IMR-90 (cell line): ENCODE results near the gene SQSTM1. TPM values are rescaled to one million over a fixed set of nuclear protein-coding genes. Genes with fewer than 3 reads are reported as not detected.
A peak's percentile ranks its signal among the peaks of the same experiment; 100 is the strongest.

Source experiments
- ATAC-seq: fragments of 200-7000 bp; cut with Tn5 transposase; 2 replicates; pipeline ENCODE4 v1.9.1; 2020; ENCODE audit warnings: low read depth, mild to moderate bottlenecking, moderate library complexity
- Bru-seq: library from RNA; stranded (reverse); fragments of 400-500 nt; gene quantifications from one replicate; lab custom pipeline; 2021; lab: Mats Ljungman, UMichigan
- BruChase-seq, 2 experiments: library from RNA; stranded (reverse); fragments of 400-500 nt; gene quantifications; one replicate each; lab custom pipeline; 2021; lab: Mats Ljungman, UMichigan
- BruUV-seq: library from RNA; stranded (reverse); fragments of 400-500 nt; replicated peaks from 2 replicates; lab custom pipeline; 2021; lab: Mats Ljungman, UMichigan
- CTCF ChIA-PET: fragments of 300-600 bp; formaldehyde crosslinking; extraction: SDS; loops from one replicate; lab custom pipeline; 2021; ENCODE audit warnings: antibody characterized with exemption; lab: Yijun Ruan, JAX
- POLR2A ChIA-PET: fragments of 300-600 bp; sonication (Branson Sonifier 250); formaldehyde crosslinking; loops from one replicate; lab custom pipeline; 2022; ENCODE audit warnings: antibody characterized with exemption; ENCODE audit not compliant: unreplicated experiment; lab: Charles Lee
- DNase-seq: peaks from one replicate; pipeline ENCODE4 v3.0.0; 2013
- H2AFZ ChIP-seq: replicated peaks from 2 replicates; pipeline ENCODE3; 2013; ENCODE audit warnings: low read length, mild to moderate bottlenecking; ENCODE audit not compliant: poor library complexity
- H2AK5ac ChIP-seq: 2 replicates; pipeline ENCODE4 v1.6.1; 2013; ENCODE audit warnings: low read depth, low read length, inconsistent platforms
- H2AK9ac ChIP-seq: replicated peaks from 2 replicates; pipeline ENCODE3; 2013; ENCODE audit warnings: mild to moderate bottlenecking, low read depth, low read length, moderate library complexity; ENCODE audit not compliant: poor library complexity
- H2BK120ac ChIP-seq: 2 replicates; pipeline ENCODE4 v1.6.1; 2013; ENCODE audit warnings: low read depth, low read length, inconsistent platforms
- H2BK15ac ChIP-seq: 3 replicates; pipeline ENCODE4 v1.6.1; 2013; ENCODE audit warnings: low read depth, low read length, inconsistent platforms
- H2BK20ac ChIP-seq: 2 replicates; pipeline ENCODE4 v1.6.1; 2013; ENCODE audit warnings: low read depth, mild to moderate bottlenecking, inconsistent platforms, low read length, moderate library complexity
- H2BK5ac ChIP-seq: 2 replicates; pipeline ENCODE4 v1.6.1; 2013; ENCODE audit warnings: mild to moderate bottlenecking, low read depth, low read length, inconsistent platforms; ENCODE audit not compliant: poor library complexity, severe bottlenecking
- H3K14ac ChIP-seq: replicated peaks from 2 replicates; pipeline ENCODE4 v1.6.1; 2013; ENCODE audit warnings: low read depth, low read length, inconsistent platforms
- H3K18ac ChIP-seq: 2 replicates; pipeline ENCODE4 v1.6.1; 2013; ENCODE audit warnings: low read depth, low read length, control low read depth
- H3K23ac ChIP-seq: 2 replicates; pipeline ENCODE4 v1.6.1; 2013; ENCODE audit warnings: low read depth, low read length, inconsistent platforms
- H3K27ac ChIP-seq: 2 replicates; pipeline ENCODE4 v1.5.1; 2013; ENCODE audit warnings: mild to moderate bottlenecking, control low read depth, low read length; ENCODE audit not compliant: insufficient read depth
- H3K27me3 ChIP-seq: 2 replicates; pipeline ENCODE4 v1.6.1; 2013; ENCODE audit warnings: low read length; ENCODE audit not compliant: control insufficient read depth, insufficient read depth
- H3K36me3 ChIP-seq: 2 replicates; pipeline ENCODE4 v1.6.1; 2013; ENCODE audit warnings: low read length, mixed read lengths; ENCODE audit not compliant: control insufficient read depth, insufficient read depth
- H3K4ac ChIP-seq: 2 replicates; pipeline ENCODE4 v1.6.1; 2013; ENCODE audit warnings: low read depth, low read length, inconsistent platforms
- H3K4me1 ChIP-seq: 2 replicates; pipeline ENCODE4 v1.6.1; 2013; ENCODE audit warnings: low read length, mixed read lengths; ENCODE audit not compliant: control insufficient read depth, insufficient read depth
- H3K4me2 ChIP-seq: 2 replicates; pipeline ENCODE4 v1.6.1; 2013; ENCODE audit warnings: low read depth, mild to moderate bottlenecking, control low read depth, low read length, moderate library complexity
- H3K4me3 ChIP-seq: 2 replicates; pipeline ENCODE4 v1.5.1; 2013; ENCODE audit warnings: low read depth, mild to moderate bottlenecking, control low read depth, low read length, moderate library complexity; ENCODE audit not compliant: insufficient read depth
- H3K56ac ChIP-seq: 2 replicates; pipeline ENCODE4 v1.6.1; 2013; ENCODE audit warnings: low read length, inconsistent platforms; ENCODE audit not compliant: insufficient read depth; ENCODE audit errors: extremely low read depth
- H3K79me1 ChIP-seq, 2 experiments: 2 replicates each; pipeline ENCODE4 v1.6.1; 2013; ENCODE audit warnings: low read length in 2 of 2, inconsistent platforms in 1 of 2, low read depth in 1 of 2
- H3K9ac ChIP-seq: 2 replicates; pipeline ENCODE4 v1.6.1; 2013; ENCODE audit warnings: low read depth, low read length, control low read depth
- H3K9me1 ChIP-seq: 2 replicates; pipeline ENCODE4 v1.6.1; 2013; ENCODE audit warnings: low read length, inconsistent platforms; ENCODE audit not compliant: insufficient read depth
- H3K9me3 ChIP-seq: 2 replicates; pipeline ENCODE4 v1.6.1; 2013; ENCODE audit warnings: low read length; ENCODE audit not compliant: control insufficient read depth, insufficient read depth
- H4K20me1 ChIP-seq: 2 replicates; pipeline ENCODE4 v1.6.1; 2013; ENCODE audit warnings: low read length, inconsistent platforms; ENCODE audit not compliant: insufficient read depth
- H4K5ac ChIP-seq: 2 replicates; pipeline ENCODE4 v1.6.1; 2013; ENCODE audit warnings: mild to moderate bottlenecking, low read depth, low read length, control low read depth
- H4K8ac ChIP-seq, 2 experiments: 2 replicates each; pipeline ENCODE4 v1.6.1; 2013; ENCODE audit warnings: low read depth in 2 of 2, low read length in 2 of 2, control low read depth in 1 of 2, inconsistent platforms in 1 of 2
- H4K91ac ChIP-seq: 2 replicates; pipeline ENCODE4 v1.6.1; 2013; ENCODE audit warnings: low read depth, low read length, inconsistent platforms; ENCODE audit not compliant: insufficient read depth
- CHD1 ChIP-seq: IDR thresholded peaks from 2 replicates; pipeline ENCODE4 v1.6.1; 2012; ENCODE audit warnings: low read depth, low read length, improper control_type of control experiment
- MAFK ChIP-seq: IDR thresholded peaks from 2 replicates; pipeline ENCODE4 v1.6.1; 2012; ENCODE audit warnings: low read depth, low read length, improper control_type of control experiment
- MAZ ChIP-seq: IDR thresholded peaks from 2 replicates; pipeline ENCODE4 v1.6.1; 2012; ENCODE audit warnings: low read depth, mild to moderate bottlenecking, low read length, improper control_type of control experiment, moderate library complexity, borderline replicate concordance
- NFE2L2 ChIP-seq: fragments of 150-350 bp; IDR thresholded peaks from 2 replicates; pipeline ENCODE4 v1.6.1; 2016; ENCODE audit warnings: low read depth, mild to moderate bottlenecking, low read length
- POLR2A ChIP-seq: IDR thresholded peaks from 2 replicates; pipeline ENCODE4 v1.6.1; 2012; ENCODE audit warnings: mild to moderate bottlenecking, low read depth, low read length
- RFX5 ChIP-seq: IDR thresholded peaks from 2 replicates; pipeline ENCODE4 v1.8.0; 2012; ENCODE audit warnings: low read depth, mild to moderate bottlenecking, low read length, moderate library complexity
- SMC3 ChIP-seq: fragments of 150-350 bp; IDR thresholded peaks from 2 replicates; pipeline ENCODE4 v1.6.1; 2016; ENCODE audit warnings: low read depth, mild to moderate bottlenecking, antibody characterized with exemption, low read length, moderate library complexity
- WGBS, 2 experiments: methylation state at CpG; one replicate each; pipeline versions ENCODE4 v1.1.5 to v1.1.7; 2013; ENCODE audit warnings: missing lambda C conversion rate in 2 of 2; ENCODE audit not compliant: insufficient read length in 1 of 2; ENCODE audit errors: extremely low coverage in 2 of 2; 5-methylcytosine and 5-hydroxymethylcytosine counted together
- dilution Hi-C: fragments of 300-500 bp; cut with HindIII; formaldehyde crosslinking; loops from one replicate; pipeline ENCODE4 v1.14.3; 2018; ENCODE audit warnings: low sequenced_read_pairs; ENCODE audit not compliant: unreplicated experiment
- in situ Hi-C: fragments of 300-500 bp; cut with MboI; formaldehyde crosslinking; loops from 3 replicates; pipeline ENCODE4 v1.14.3; 2019; ENCODE audit warnings: low sequenced_read_pairs, inconsistent platforms, mixed read lengths
- intact Hi-C: fragments of 100-400 bp; cut with micrococcal nuclease; formaldehyde crosslinking; loops from 2 replicates; pipeline ENCODE4 v1.10.0; 2022
- long read RNA-seq: library from polyadenylated mRNA; unstranded; transcript quantifications from one replicate; pipeline ENCODE4 v2.0.0, GENCODE V29; 2021; ENCODE audit not compliant: unreplicated experiment
- polyA plus RNA-seq, 3 experiments: library from polyadenylated mRNA; depleted of rRNA; stranded (reverse); fragments of >200 nt; gene quantifications; 2 replicates each; pipeline ENCODE4 v1.2.3, GENCODE V29; 2012; ENCODE audit warnings: low replicate concordance in 1 of 3
- total RNA-seq: library from RNA; depleted of rRNA; stranded (reverse); fragments of >200 nt; gene quantifications from 2 replicates; pipeline ENCODE4 v1.2.3, GENCODE V29; 2012; rRNA removed

The SQSTM1 gene
- total RNA-seq (168 and 184 TPM in 2 replicates), polyA plus RNA-seq (2012; rRNA removed) (152 and 201 TPM in 2 replicates), Bru-seq, nascent RNA (percentile 97 among the genes with signal in this experiment), BruChase-seq, experiment 1, labeled RNA remaining after a 6-hour chase (percentile 99 among the genes with signal in this experiment), BruChase-seq, experiment 2, labeled RNA remaining after a 2-hour chase (percentile 99 among the genes with signal in this experiment)
- polyA plus RNA-seq (2012; cell fraction: cytosol; rRNA removed), result 153 and 219 TPM in 2 replicates
- polyA plus RNA-seq (2012; cell fraction: nucleus; rRNA removed; ENCODE audit: low replicate concordance), result 377 and 407 TPM in 2 replicates
- long read RNA-seq, transcript SQSTM1-202 (8 exons, 2,986 nt), result major isoform, 210 of 530 reads
- long read RNA-seq, transcript SQSTM1-201 (7 exons, 2,253 nt), result minor isoform, 21 of 530 reads
- long read RNA-seq, partial matches to known transcripts, result 67 of 530 reads
- long read RNA-seq, other reads (novel, unspliced or antisense), result 231 of 530 reads

- H3K14ac ChIP-seq, result peak within 1 kb of the TSS; percentile 94
- peaks cover 50% of the 10 kb centered on the region for H4K20me1 ChIP-seq
- H3K56ac ChIP-seq, result peak within 1 kb of the TSS; percentile 80
- peak within 1 kb of the TSS; percentile 86 for H3K18ac ChIP-seq
- POLR2A ChIA-PET, result interaction anchor here (0.6 to 1.0 kb wide), 2 partner anchors 65 to 79 kb away, joined by 4 read pairs; no protein-coding TSS in a partner anchor
- peak within 1 kb of the TSS; percentile 98 for H2BK120ac ChIP-seq
- peak within 1 kb of the TSS; percentile 98 for H3K4ac ChIP-seq
- peak within 1 kb of the TSS; percentile 94 for H2BK5ac ChIP-seq
- H4K5ac ChIP-seq, result peak within 1 kb of the TSS; percentile 84
- in situ Hi-C loops (no loop called here), intact Hi-C loops (loop anchor here (5.0 kb wide), 1 partner anchor 198 kb away; the partner anchor contains the start of gene HNRNPH1), dilution Hi-C loops (no loop called here)
- peak within 1 kb of the TSS; percentile 93 for H4K91ac ChIP-seq
- H3K9me1 ChIP-seq, result peaks cover 35% of the 10 kb centered on the region
- peak; percentile 72 for ATAC-seq
- TF ChIP-seq MAZ (peak; percentile 82), NFE2L2 (peak; percentile 97), SMC3 (no peak), CHD1 (peak; percentile 20; the same call in 1 of the 2 replicates), RFX5 (no peak), MAFK (peak; percentile 74), POLR2A (peak; percentile 99)
- H2BK15ac ChIP-seq, result peak within 1 kb of the TSS; percentile 27; the same call in 2 of the 3 replicates
- BruUV-seq, result no TSS peak
- peak within 1 kb of the TSS; percentile 89 for H2AFZ ChIP-seq
- 1% methylated on average over 14 of the region's 81 CpGs; no CpG with 5 or more reads in 1 of the 2 experiments for WGBS, 2 experiments
- H3K4me3 ChIP-seq, result peak within 1 kb of the TSS; percentile 87
- H3K23ac ChIP-seq, result peak within 1 kb of the TSS; percentile 92
- peak within 1 kb of the TSS; percentile 89 for H3K4me2 ChIP-seq
- peaks cover 35% of the 10 kb centered on the region for H3K36me3 ChIP-seq
- H3K27me3 ChIP-seq, result no peaks in the 10 kb centered on the region
- peak within 1 kb of the TSS; percentile 94 for H2BK20ac ChIP-seq
- H3K9ac ChIP-seq, result peak within 1 kb of the TSS; percentile 79
- H2AK5ac ChIP-seq, result peak within 1 kb of the TSS; percentile 98
- H3K9me3 ChIP-seq, result no peaks in the 10 kb centered on the region
- peaks cover 17 to 60% of the 10 kb centered on the region in 2 experiments for H3K79me1 ChIP-seq
- peak within 1 kb of the TSS; percentile 99 for H3K27ac ChIP-seq
- peak within 1 kb of the TSS; percentile 82 to 89 for H4K8ac ChIP-seq
- CTCF ChIA-PET, result no interaction called here
- DNase-seq, result peak; percentile 74
- peaks cover 39% of the 10 kb centered on the region for H3K4me1 ChIP-seq
- peak within 1 kb of the TSS; percentile 99 for H2AK9ac ChIP-seq
Observed at GRCh38 chr5:179820483-179821297, at the start of gene SQSTM1. Gene SQSTM1 (plus strand): TSS chr5:179820905. CDS start chr5:179820937, 32 bp downstream.
